Caco-2 (cell line): ENCODE measurements around the gene CREBL2. TPM values are rescaled to one million over a fixed set of nuclear protein-coding genes. Genes with fewer than 3 reads are reported as not detected.
"Not testable (repeated sequence)": the region's sequence is repeated elsewhere in the genome, so short reads cannot be mapped to it uniquely, and the experiment has no call there.

Experiments used
- BruUV-seq: library from RNA; stranded (reverse); fragments of 400-500 nt; replicated peaks from 2 replicates; lab custom pipeline; 2021; lab: Mats Ljungman, UMichigan
- CTCF ChIA-PET: fragments of 300-600 bp; sonication (Branson Sonifier 250); formaldehyde crosslinking; loops from one replicate; lab custom pipeline; 2022; ENCODE audit warnings: antibody characterized with exemption; lab: Charles Lee
- POLR2A ChIA-PET: fragments of 300-600 bp; sonication (Branson Sonifier 250); formaldehyde crosslinking; loops from one replicate; lab custom pipeline; 2022; ENCODE audit warnings: antibody characterized with exemption; lab: Charles Lee
- DNase-seq, 2 experiments: peaks; one replicate each; pipeline versions ENCODE4 v3.0.0 to v3.0.0-alpha.2; 2020 to 2022
- H3K27me3 ChIP-seq: replicated peaks from 2 replicates; pipeline ENCODE4 v1.6.0; 2011; ENCODE audit warnings: low read length; ENCODE audit not compliant: control insufficient read depth, insufficient read depth
- H3K36me3 ChIP-seq: 2 replicates; pipeline ENCODE4 v1.5.1; 2011; ENCODE audit warnings: low read length; ENCODE audit not compliant: control insufficient read depth, insufficient read depth
- H3K4me1 ChIP-seq: fragments of 250-450 bp; sonication (Bioruptor Pico); 2 replicates; pipeline ENCODE4 v1.5.1; 2020; ENCODE audit warnings: mild to moderate bottlenecking
- H3K4me3 ChIP-seq: 2 replicates; pipeline ENCODE4 v1.5.1; 2011; ENCODE audit warnings: low read depth, mild to moderate bottlenecking, control low read depth, low read length
- H3K9me3 ChIP-seq: fragments of 250-450 bp; sonication (Bioruptor Pico); 2 replicates; pipeline ENCODE4 v1.5.1; 2020; ENCODE audit warnings: mild to moderate bottlenecking, moderate library complexity
- H3K27ac Mint-ChIP-seq: one replicate; pipeline ENCODE4 v1.8.0; 2022; ENCODE audit warnings: mixed read lengths; ENCODE audit not compliant: unreplicated experiment
- H3K27me3 Mint-ChIP-seq: one replicate; pipeline ENCODE4 v1.8.0; 2022; ENCODE audit warnings: mixed read lengths; ENCODE audit not compliant: insufficient read depth, unreplicated experiment
- H3K36me3 Mint-ChIP-seq: one replicate; pipeline ENCODE4 v1.8.0; 2022; ENCODE audit warnings: mild to moderate bottlenecking, mixed read lengths; ENCODE audit not compliant: insufficient read depth, unreplicated experiment
- H3K4me1 Mint-ChIP-seq: one replicate; pipeline ENCODE4 v1.8.0; 2022; ENCODE audit warnings: low read depth, mixed read lengths; ENCODE audit not compliant: unreplicated experiment
- H3K4me3 Mint-ChIP-seq: one replicate; pipeline ENCODE4 v1.8.0; 2022; ENCODE audit warnings: mild to moderate bottlenecking, moderate library complexity, mixed read lengths; ENCODE audit not compliant: unreplicated experiment
- H3K9me3 Mint-ChIP-seq: one replicate; pipeline ENCODE4 v1.8.0; 2022; ENCODE audit warnings: mixed read lengths; ENCODE audit not compliant: unreplicated experiment
- intact Hi-C: fragments of 100-400 bp; cut with micrococcal nuclease; formaldehyde crosslinking; loops from one replicate; pipeline ENCODE4 v1.10.0; 2022; ENCODE audit not compliant: unreplicated experiment
- total RNA-seq: library from RNA; stranded (reverse); gene quantifications from 2 replicates; pipeline ENCODE4 v1.2.3, GENCODE V29; 2022
- TF ChIP-seq, protein P1 (sequence below), 2 experiments: fragments of 200-600 bp in 1 of 2; IDR thresholded peaks; 1 replicate in 1 of 2; 2 replicates in 1 of 2; pipeline versions ENCODE4 v1.5.1 to v1.8.0; 2011 to 2022; ENCODE audit warnings: antibody characterized with exemption in 1 of 2, control low read depth in 1 of 2, inconsistent platforms in 1 of 2, low read depth in 1 of 2, low read length in 1 of 2, mild to moderate bottlenecking in 1 of 2, moderate library complexity in 1 of 2; ENCODE audit not compliant: insufficient read depth in 1 of 2, severe bottlenecking in 1 of 2, unreplicated experiment in 1 of 2

Gene CREBL2
- total RNA-seq, 1 experiment from 2014 or later = 26.3 TPM

DNA sequence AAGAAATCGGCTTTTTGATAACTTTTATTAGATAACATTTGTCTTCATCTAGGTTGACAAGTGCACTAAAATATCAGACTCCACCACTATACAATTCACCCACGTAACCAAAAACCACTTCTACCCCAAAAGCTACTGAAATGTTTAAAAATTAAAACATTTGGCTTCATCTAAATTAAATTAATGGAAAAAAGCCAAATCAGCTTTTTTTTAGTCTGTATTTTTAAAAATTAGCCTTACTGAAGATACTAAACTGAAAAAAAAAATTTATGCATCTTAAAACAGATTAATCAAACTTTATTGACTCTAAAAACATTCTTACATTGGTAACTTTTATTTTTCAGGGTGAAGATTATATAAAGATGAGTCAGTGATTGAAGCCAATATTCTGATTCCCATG, 30.0 kb downstream of the CREBL2 start:
- no peak overlapping the region for H3K4me3 Mint-ChIP-seq
- H3K4me1 Mint-ChIP-seq = peaks cover 6% of the 10 kb centered on the region
- no peaks in the 10 kb centered on the region for H3K4me1 ChIP-seq
- H3K9me3 Mint-ChIP-seq = peaks cover 25% of the 10 kb centered on the region
- H3K9me3 ChIP-seq = no peaks in the 10 kb centered on the region
- ChIA-PET CTCF (interaction anchor here (0.7 kb wide), 1 partner anchor 70 kb away, joined by 3 read pairs; no protein-coding TSS in a partner anchor), POLR2A (no interaction called here)
- DNase-seq = no peak
- TF ChIP-seq, protein P1, sequence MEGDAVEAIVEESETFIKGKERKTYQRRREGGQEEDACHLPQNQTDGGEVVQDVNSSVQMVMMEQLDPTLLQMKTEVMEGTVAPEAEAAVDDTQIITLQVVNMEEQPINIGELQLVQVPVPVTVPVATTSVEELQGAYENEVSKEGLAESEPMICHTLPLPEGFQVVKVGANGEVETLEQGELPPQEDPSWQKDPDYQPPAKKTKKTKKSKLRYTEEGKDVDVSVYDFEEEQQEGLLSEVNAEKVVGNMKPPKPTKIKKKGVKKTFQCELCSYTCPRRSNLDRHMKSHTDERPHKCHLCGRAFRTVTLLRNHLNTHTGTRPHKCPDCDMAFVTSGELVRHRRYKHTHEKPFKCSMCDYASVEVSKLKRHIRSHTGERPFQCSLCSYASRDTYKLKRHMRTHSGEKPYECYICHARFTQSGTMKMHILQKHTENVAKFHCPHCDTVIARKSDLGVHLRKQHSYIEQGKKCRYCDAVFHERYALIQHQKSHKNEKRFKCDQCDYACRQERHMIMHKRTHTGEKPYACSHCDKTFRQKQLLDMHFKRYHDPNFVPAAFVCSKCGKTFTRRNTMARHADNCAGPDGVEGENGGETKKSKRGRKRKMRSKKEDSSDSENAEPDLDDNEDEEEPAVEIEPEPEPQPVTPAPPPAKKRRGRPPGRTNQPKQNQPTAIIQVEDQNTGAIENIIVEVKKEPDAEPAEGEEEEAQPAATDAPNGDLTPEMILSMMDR (IDR thresholded peaks at IDR 0.05; ENCODE audit: insufficient read depth in 1 of 2, low read depth in 1 of 2, low read length in 1 of 2, severe bottlenecking in 1 of 2, unreplicated experiment in 1 of 2) = no peak
- no peak overlapping the region for H3K27ac Mint-ChIP-seq
- no peaks in the 10 kb centered on the region for H3K27me3 Mint-ChIP-seq
- H3K27me3 ChIP-seq = no peaks in the 10 kb centered on the region
- peaks cover 50% of the 10 kb centered on the region for H3K36me3 Mint-ChIP-seq
- H3K4me3 ChIP-seq = no peak overlapping the region
- no TSS peak for BruUV-seq
- intact Hi-C loops = no loop called here
- no peaks in the 10 kb centered on the region; the same call in 1 of the 2 replicates for H3K36me3 ChIP-seq

DNA sequence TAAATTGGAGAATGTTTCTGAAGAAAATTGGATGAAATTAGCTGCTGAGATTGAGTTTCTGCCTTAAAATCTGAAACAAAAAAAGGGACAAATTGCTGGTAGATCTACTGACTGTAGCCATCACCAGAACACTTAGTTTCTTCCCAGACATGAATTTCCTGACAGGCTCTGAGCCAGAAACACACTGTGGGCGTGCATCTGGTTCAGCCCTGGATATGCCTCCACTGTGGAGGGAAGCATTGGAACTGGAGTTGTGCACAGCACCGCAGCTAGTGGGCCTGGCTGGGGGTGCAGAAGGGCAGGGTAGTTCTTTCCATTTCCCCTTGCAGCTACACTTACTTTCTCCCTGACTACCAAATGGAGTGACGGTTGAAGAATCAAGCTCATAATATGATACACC, 31.2 kb downstream of the CREBL2 start:
- intact Hi-C loops = no loop called here
- ChIA-PET POLR2A (no interaction called here), CTCF (no interaction called here)
- Mint-ChIP-seq H3K4me3 (no peak overlapping the region), H3K36me3 (peaks cover 39% of the 10 kb centered on the region), H3K27ac (no peak overlapping the region), H3K4me1 (peaks cover 6% of the 10 kb centered on the region), H3K27me3 (no peaks in the 10 kb centered on the region), H3K9me3 (peaks cover 37% of the 10 kb centered on the region)
- TSS peak; percentile 12 for BruUV-seq
- no peak for DNase-seq
- Histone ChIP-seq H3K4me3 (no peak overlapping the region), H3K4me1 (no peaks in the 10 kb centered on the region), H3K9me3 (peaks cover 7% of the 10 kb centered on the region), H3K27me3 (no peaks in the 10 kb centered on the region), H3K36me3 (no peaks in the 10 kb centered on the region; the same call in 1 of the 2 replicates)
- TF ChIP-seq, protein P1 (IDR thresholded peaks at IDR 0.05; ENCODE audit: insufficient read depth in 1 of 2, low read depth in 1 of 2, low read length in 1 of 2, severe bottlenecking in 1 of 2, unreplicated experiment in 1 of 2) = no peak

DNA sequence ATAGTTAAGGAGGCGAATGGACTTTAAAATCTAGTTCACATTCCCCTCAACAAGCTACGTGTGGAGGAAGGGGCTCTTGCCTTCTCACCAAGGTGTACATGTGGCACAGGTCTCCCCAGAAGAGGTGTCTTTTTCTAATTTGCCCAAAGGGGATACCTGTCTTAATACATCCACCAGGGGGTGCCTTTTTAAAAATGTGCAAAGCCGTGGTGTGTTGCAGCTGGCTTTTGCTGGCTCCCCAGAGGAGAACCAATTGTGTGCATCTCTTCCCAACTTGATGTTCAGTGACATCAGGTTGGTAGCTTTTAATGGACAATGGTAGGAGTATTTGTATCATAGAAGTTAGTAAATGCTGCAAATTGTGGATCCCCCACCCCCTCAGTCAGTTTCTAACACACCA, 33.8 kb downstream of the CREBL2 start:
- Mint-ChIP-seq H3K4me3 (no peak overlapping the region), H3K9me3 (peaks cover 47% of the 10 kb centered on the region), H3K27me3 (no peaks in the 10 kb centered on the region), H3K4me1 (no peaks in the 10 kb centered on the region), H3K36me3 (peaks cover 25% of the 10 kb centered on the region), H3K27ac (no peak overlapping the region)
- Histone ChIP-seq H3K9me3 (peaks cover 23% of the 10 kb centered on the region), H3K27me3 (no peaks in the 10 kb centered on the region), H3K4me3 (no peak overlapping the region), H3K4me1 (no peaks in the 10 kb centered on the region), H3K36me3 (no peaks in the 10 kb centered on the region; the same call in 1 of the 2 replicates)
- BruUV-seq = no TSS peak
- CTCF ChIA-PET = interaction anchor here (0.7 kb wide), 1 partner anchor 296 kb away, joined by 3 read pairs; no protein-coding TSS in a partner anchor
- TF ChIP-seq, protein P1 (IDR thresholded peaks at IDR 0.05; ENCODE audit: insufficient read depth in 1 of 2, low read depth in 1 of 2, low read length in 1 of 2, severe bottlenecking in 1 of 2, unreplicated experiment in 1 of 2) = peak; percentile 42 to 59
- intact Hi-C loops = loop anchor here (1.0 kb wide), 1 partner anchor 59 kb away; no protein-coding TSS in a partner anchor
- DNase-seq = peak in 1 of 2 experiments; percentile 58
- POLR2A ChIA-PET = interaction anchor here (0.5 kb wide), 2 partner anchors 22 to 245 kb away, joined by 3 to 10 read pairs; no protein-coding TSS in a partner anchor

DNA sequence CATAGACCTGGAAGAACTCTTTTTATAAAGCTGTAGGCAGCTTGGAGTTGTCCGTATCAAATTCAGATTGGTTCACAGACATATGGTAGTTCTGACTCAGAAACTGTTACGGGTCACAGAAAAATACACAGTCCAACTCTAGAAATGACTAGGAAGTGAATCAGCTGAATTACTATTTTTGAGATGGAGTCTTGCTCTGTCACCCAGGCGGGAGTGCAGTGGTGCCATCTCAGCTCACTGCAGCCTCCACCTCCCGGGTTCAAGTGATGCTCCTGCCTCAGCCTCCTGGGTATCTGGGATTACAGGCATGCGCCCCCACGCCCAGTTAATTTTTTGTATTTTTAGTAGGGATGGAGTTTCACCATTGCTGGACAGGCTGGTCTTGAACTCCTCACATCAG, 34.3 kb downstream of the CREBL2 start:
- H3K27me3 ChIP-seq, POLR2A ChIA-PET, H3K4me3 ChIP-seq, DNase-seq, H3K4me1 ChIP-seq, BruUV-seq, H3K27me3 Mint-ChIP-seq, H3K4me1 Mint-ChIP-seq, H3K27ac Mint-ChIP-seq, H3K36me3 ChIP-seq, H3K4me3 Mint-ChIP-seq, CTCF ChIA-PET: not testable (repeated sequence)
- H3K9me3 ChIP-seq = peaks cover 28% of the 10 kb centered on the region
- intact Hi-C loops = loop anchor here (1.0 kb wide), 1 partner anchor 58 kb away; no protein-coding TSS in a partner anchor
- Mint-ChIP-seq H3K9me3 (peaks cover 47% of the 10 kb centered on the region), H3K36me3 (peaks cover 21% of the 10 kb centered on the region)
